NCI-H460 (cell line): ENCODE measurements around the gene SGO2. TPM values are rescaled to one million over a fixed set of nuclear protein-coding genes. Genes with fewer than 3 reads are reported as not detected.
A peak's percentile ranks its signal among the peaks of the same experiment; 100 is the strongest.

Experiments
- DNase-seq: peaks from one replicate; pipeline ENCODE4 v3.0.0-alpha.2; 2016; ENCODE audit warnings: low read depth; ENCODE audit errors: extremely low read depth
- polyA plus RNA-seq: library from polyadenylated mRNA; depleted of rRNA; stranded (reverse); fragments of >200 nt; gene quantifications from 2 replicates; pipeline ENCODE4 v1.2.3, GENCODE V29; 2014; cell fraction: nucleus; rRNA removed
- total RNA-seq: library from RNA; depleted of rRNA; stranded (reverse); fragments of >200 nt; shearing (Covaris generic); gene quantifications from 2 replicates; pipeline ENCODE4 v1.2.3, GENCODE V29; 2014; rRNA removed

The SGO2 gene
- 16.0 and 20.9 TPM in 2 replicates for total RNA-seq
- polyA plus RNA-seq: 6.9 and 10.3 TPM in 2 replicates

- DNase-seq: peak; percentile 95
Measured at GRCh38 chr2:200525882-200526651, at the start of gene SGO2. SGO2 (plus strand) TSS chr2:200526207; CDS start chr2:200532976, 6,769 bp downstream.

DNA sequence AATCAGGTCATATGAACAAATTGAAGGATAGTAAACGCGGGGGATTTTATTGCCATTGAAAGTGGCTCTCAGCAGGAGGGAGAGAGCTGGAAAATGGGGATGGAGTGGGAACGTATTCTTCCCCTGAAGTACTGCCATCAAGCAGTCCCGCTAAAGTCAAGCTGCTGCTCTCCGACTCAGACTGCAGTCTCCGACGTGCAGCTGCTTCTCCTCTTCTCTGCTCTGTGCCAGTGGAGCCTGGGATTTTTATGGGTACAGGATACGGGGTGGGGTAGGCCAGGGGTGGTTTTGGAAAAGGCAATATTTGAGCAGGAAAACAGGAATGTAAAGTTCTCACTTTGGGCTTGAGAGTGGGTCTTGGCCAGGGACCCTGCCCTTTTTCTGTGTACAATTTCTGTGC, 49.2 kb upstream of the SGO2 start:
- DNase-seq: no peak

DNA sequence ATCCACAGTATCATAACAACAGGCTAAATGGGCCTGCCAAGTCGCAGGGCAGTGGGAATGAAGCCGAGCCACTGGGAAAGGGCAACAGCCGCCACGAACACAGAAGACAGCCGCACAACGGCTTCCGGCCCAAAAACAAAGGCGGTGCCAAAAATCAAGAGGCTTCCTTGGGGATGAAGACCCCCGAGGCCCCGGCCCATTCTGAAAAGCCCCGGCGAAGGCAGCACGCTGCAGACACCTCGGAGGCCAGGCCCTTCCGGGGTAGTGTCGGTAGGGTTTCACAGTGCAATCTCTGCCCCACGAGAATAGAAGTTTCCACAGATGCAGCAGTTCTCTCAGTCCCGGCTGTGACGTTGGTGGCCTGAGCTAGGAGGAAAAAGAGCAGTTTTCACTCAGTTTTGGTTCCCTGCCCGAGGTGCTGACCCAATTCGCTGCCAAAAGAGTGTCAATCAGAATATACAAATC, 48.3 kb upstream of the SGO2 start:
- no peak for DNase-seq

DNA sequence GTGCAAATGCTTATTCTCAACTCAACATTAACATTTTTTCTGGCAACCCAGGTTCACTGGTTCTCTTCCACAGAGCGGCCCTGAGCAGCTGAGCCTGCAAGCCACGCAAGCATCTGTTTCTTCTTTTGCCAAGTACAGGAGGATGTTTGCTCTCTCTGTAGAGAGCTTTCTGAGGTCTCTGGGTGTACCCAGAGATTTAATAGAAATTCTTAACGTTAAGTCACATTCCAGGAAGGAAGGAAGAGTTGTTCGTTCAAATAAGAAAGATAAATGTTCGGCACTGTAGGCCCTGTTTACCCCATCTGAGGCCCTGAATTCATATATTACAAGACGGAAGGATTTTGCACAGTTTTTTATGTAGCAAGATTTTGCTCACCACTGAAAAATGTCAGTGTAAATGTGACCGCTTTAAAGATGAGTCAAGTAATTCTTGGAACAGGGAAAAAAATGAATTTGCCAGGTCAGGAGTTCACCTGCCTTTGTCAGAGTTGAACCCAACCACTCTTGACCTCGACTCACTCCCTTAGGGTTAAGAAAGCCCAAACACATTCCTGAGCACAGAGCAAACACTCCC, 46.2 kb upstream of the SGO2 start:
- no peak for DNase-seq

DNA sequence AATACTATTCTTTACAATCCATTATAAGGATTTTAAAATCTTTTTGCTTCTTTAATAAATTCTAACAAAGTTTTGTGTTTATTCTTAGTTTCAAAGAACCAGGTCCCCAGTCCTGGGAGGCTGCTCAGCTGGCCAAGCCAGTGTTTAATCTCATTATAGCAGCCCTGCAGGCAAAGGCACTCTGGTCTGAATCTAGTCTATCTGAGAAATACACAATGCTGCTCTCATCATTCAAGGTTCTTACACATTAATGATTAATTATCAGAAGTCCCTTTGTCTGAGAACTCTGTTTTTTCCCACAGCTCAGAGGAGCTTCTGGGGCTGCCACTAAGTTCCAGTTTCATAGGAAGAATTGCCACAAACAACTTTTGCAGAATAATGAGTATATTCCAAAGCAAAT, 43.8 kb upstream of the SGO2 start:
- DNase-seq: no peak

DNA sequence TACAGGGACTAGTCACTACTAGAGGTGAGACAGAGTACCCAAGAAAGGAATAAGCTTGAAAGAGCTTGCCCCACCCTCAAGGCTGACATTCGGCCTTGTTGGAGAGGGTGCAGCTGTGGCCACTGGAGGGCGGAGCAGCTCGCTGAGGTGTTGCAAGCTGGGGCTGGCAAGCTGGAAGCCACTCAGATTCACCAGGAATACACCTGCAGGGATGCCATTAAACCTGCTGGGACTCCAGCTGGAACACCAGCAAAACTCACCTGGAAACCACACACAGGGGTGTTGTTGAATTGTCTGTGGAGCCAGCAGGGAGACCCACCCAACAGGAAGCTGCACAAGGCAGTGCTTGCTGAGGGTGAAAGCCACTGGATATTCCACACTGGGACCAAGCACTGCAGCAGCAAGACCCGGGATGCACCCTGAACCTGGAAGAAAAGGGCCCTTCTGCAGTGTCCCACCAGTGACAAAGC, 42.2 kb upstream of the SGO2 start:
- DNase-seq: peak; percentile 44

- DNase-seq: no peak
Measured at GRCh38 chr2:200484934-200485333, 41.1 kb upstream of the SGO2 start.

DNA sequence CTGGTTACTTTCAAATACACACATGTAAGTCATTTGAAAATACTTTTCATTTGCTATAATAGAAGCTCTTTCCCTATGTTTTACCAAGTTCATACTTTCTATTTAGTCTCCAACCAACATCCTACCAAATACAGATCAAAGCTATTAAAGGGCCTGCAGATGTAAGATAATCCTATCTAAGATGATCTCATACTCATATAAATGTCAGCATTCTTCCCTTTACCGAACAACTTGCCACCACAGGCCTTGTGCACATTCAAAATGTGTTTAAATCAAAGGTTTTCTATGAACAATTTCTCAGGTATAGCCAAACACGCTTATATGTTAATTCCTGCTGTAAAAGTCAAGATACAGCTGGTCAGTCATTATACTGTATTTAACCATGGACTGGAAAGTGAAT, 39.5 kb upstream of the SGO2 start:
- no peak for DNase-seq

- DNase-seq: no peak
Measured at GRCh38 chr2:200488169-200488568, 37.8 kb upstream of the SGO2 start.

DNA sequence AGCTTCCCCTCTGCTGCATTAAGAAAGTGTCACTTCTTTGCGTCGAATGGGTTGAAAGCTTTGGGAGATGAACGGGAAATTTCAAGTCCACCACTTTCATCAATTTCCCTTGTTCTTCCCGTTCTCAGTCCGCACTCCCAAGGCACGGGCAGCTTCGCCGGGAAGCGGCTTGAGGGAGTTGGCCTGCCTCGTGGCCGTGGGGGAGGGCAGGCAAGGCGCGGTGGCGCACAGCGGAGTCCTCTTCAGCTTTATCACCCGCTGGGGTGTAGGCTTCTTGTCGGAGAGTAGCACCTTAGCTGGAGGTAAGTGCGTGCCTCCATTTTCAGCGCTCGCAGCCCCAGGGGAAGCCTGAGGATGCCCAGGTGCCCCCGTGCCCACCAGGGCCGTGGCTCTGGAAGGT, 36.0 kb upstream of the SGO2 start:
- no peak for DNase-seq

DNA sequence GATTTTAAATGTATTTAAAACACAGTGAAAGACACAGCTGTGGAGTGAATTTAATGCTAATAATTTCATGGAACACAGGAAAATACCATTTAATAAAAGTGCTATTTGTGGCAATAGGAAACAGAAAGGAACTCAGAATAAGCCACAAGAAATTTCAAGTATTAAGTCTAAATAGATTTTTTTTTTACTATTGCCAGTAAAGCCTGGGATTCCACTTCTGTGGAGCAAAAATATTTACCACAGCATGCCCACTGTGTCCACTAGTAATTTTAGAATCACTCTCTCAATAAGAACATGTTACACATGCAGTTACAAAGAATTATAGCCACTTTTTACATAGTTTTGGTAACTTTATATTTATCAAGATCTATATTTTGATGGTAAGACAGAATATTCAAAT, 33.4 kb upstream of the SGO2 start:
- DNase-seq: no peak

DNA sequence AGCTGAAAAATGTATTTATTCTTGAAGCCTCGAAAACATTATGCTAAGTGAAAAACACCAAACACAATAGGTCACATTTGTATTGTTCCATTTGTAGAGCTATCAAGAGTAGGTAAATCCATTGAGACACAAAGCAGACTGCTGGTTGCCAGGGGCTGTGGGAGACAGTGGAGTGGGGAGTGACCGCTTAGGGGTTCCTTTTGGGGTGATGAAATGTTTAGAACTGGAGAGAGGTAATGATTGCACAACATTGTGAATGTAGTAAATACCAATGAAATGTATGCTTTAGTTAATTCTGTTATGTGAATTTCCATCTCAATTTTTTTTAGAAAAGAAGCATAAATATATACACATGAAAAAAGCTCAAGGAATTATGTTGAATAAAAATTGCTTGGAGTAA, 32.0 kb upstream of the SGO2 start:
- no peak for DNase-seq

- DNase-seq: no peak
Measured at GRCh38 chr2:200496696-200497095, 29.3 kb upstream of the SGO2 start.

GRCh38 chr2:200498402-200499162, 27.4 kb upstream of the SGO2 start:
- no peak for DNase-seq

- DNase-seq: no peak
Measured at GRCh38 chr2:200502196-200502595, 23.8 kb upstream of the SGO2 start.

DNA sequence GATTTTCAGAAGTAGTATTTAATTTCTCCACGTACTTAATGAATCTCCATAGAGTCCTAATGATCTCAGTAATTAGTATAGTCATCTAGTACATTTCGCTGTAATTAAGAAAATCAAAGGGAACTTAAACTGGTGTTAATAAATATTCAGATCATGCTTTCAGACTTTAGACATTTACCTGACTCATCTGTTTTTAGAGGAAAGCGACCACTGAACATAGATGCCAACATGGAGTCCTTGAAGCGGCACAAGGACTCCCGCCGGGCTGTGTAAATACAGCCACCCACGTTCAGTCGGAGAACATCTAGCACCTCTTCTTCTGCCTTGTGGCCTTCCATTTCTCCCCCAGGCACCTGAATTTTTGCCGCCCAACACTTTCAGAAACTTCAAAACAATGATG, 19.3 kb upstream of the SGO2 start:
- DNase-seq: no peak

DNA sequence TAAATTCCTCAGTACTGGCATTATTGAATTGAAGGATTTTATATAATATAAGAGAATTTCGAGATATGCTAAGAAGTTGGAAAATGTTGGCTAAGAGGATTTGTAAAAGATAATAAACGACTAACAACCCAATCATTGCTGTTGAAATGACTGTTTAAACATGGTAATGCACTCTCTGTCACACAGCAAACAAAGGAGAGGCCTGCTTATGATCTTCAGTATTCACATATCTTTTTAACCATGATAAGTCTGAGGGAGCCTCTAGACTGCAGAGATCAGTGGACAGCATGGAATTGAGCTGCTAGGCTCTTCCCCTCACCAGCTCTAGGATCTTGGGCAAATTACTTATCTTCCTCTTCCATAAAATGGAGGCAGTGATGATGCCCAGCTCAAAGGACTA, 18.8 kb upstream of the SGO2 start:
- no peak for DNase-seq

GRCh38 chr2:200509235-200509611, 16.8 kb upstream of the SGO2 start:
- no peak for DNase-seq

DNA sequence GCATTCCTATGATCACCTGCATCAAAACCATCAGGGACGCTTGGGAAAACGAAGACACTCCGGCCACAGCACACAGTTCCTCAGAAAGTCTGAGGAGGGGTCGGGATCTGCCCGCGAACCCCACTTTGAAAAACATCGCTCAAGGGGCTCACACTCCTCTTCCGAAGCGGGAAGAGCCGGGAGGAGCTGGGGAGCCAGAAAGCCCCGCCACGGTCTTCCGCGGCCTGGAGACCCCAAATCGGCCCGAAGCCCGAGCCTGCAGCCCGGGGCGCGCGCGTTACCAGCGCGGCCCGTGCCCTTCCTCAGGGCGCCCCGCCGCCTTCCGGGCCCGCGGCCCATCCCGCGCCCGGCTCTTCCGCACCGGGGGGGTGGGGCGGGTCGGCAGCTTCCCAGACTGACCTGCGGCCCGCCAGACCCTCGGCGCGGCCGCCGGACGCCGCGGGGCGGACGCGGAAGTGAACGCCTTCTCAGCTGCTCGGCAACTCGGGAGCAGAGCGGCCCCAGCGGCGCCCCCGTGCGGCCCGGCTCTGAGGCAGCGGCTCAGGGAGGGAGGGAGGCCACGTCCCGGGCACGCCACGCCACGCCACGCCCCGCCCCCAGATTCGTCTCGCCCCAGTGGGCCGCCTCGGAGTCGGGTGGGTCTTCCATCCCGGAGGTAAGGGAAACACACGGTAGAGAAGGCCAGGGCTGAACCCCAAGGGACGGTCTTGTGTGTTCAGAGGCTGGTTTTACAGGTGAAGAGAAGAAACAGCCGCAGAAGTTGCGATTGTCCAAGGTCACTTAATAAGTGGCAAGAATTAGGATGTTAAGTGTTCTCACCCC, 16.2 kb upstream of the SGO2 start, which contains the start of gene KCTD18:
TSS of gene KCTD18 (minus strand) at position 457 of the 822 bp plus-strand sequence. CDS start 3,052 bp downstream, outside the sequence.
- DNase-seq: peak; percentile 76

GRCh38 chr2:200515155-200515554, 10.9 kb upstream of the SGO2 start:
- DNase-seq: no peak
